HEK293 (cell line): ENCODE measurements around the gene MAGOH.

Experiments used
- CTCF ChIA-PET: fragments of 350-600 bp; formaldehyde crosslinking; extraction: SDS; loops from one replicate; lab custom pipeline; 2021; ENCODE audit warnings: antibody characterized with exemption; lab: Yijun Ruan, JAX
- POLR2A ChIA-PET: fragments of 300-600 bp; formaldehyde crosslinking; extraction: SDS; loops from one replicate; lab custom pipeline; 2020; ENCODE audit warnings: antibody characterized with exemption, inconsistent platforms; lab: Yijun Ruan, JAX
- H3K27ac ChIP-seq: fragments of 200-500 bp; sonication (Bioruptor generic); 2 replicates; pipeline ENCODE4 v1.5.1; 2014; ENCODE audit warnings: low read depth, low read length, control low read depth, inconsistent platforms; ENCODE audit errors: extremely low read depth
- H3K36me3 ChIP-seq, 2 experiments: fragments of 200-500 bp in 1 of 2; sonication (Bioruptor generic) in 1 of 2; 1 replicate in 1 of 2; 2 replicates in 1 of 2; pipeline ENCODE4 v1.5.1; 2014 to 2017; ENCODE audit warnings: inconsistent platforms in 2 of 2, low read length in 2 of 2; ENCODE audit not compliant: control insufficient read depth in 2 of 2, insufficient read depth in 1 of 2
- H3K4me1 ChIP-seq: fragments of 200-500 bp; sonication (Bioruptor generic); 2 replicates; pipeline ENCODE4 v1.5.1; 2014; ENCODE audit warnings: mild to moderate bottlenecking, low read length, inconsistent platforms; ENCODE audit not compliant: control insufficient read depth, insufficient read depth
- H3K4me3 ChIP-seq: 2 replicates; pipeline ENCODE4 v1.5.1; 2011; ENCODE audit warnings: low read depth, mild to moderate bottlenecking, control low read depth, low read length, moderate library complexity
- H3K9me3 ChIP-seq: fragments of 200-500 bp; sonication (Bioruptor generic); 2 replicates; pipeline ENCODE4 v1.5.1; 2014; ENCODE audit warnings: low read depth, low read length, inconsistent platforms; ENCODE audit not compliant: control insufficient read depth, insufficient read depth
- GFI1B ChIP-seq: fragments of 450-650 bp; formaldehyde crosslinking; IDR thresholded peaks from 2 replicates; pipeline ENCODE4 v1.5.1; 2016; ENCODE audit warnings: missing biosample characterization, missing genetic modification characterization
- SCRT1 ChIP-seq: fragments of 450-650 bp; formaldehyde crosslinking; IDR thresholded peaks from 2 replicates; pipeline ENCODE4 v1.5.1; 2016; ENCODE audit warnings: missing biosample characterization, missing genetic modification characterization, borderline replicate concordance
- YY1 ChIP-seq: fragments of 450-650 bp; formaldehyde crosslinking; IDR thresholded peaks from 2 replicates; pipeline ENCODE4 v1.5.1; 2018; ENCODE audit warnings: missing biosample characterization, missing genetic modification characterization
- ZEB2 ChIP-seq: fragments of 450-650 bp; formaldehyde crosslinking; IDR thresholded peaks from 2 replicates; pipeline ENCODE4 v1.5.1; 2016; ENCODE audit warnings: missing biosample characterization, missing genetic modification characterization
- ZNF157 ChIP-seq: fragments of 450-650 bp; formaldehyde crosslinking; IDR thresholded peaks from 2 replicates; pipeline ENCODE4 v1.5.1; 2016; ENCODE audit warnings: missing biosample characterization, missing genetic modification characterization
- ZNF184 ChIP-seq: fragments of 450-650 bp; IDR thresholded peaks from 2 replicates; pipeline ENCODE4 v1.5.1; 2018; ENCODE audit warnings: missing biosample characterization, mild to moderate bottlenecking, missing genetic modification characterization
- ZNF211 ChIP-seq: fragments of 450-650 bp; formaldehyde crosslinking; IDR thresholded peaks from 2 replicates; pipeline ENCODE4 v1.5.1; 2016; ENCODE audit warnings: low read depth, missing biosample characterization, missing genetic modification characterization
- ZNF404 ChIP-seq: fragments of 450-650 bp; formaldehyde crosslinking; IDR thresholded peaks from 2 replicates; pipeline ENCODE4 v1.5.1; 2017; ENCODE audit warnings: missing biosample characterization, missing genetic modification characterization
- ZNF433 ChIP-seq: fragments of 450-650 bp; formaldehyde crosslinking; IDR thresholded peaks from 2 replicates; pipeline ENCODE4 v1.5.1; 2016; ENCODE audit warnings: missing biosample characterization, missing genetic modification characterization, low read depth
- ZNF473 ChIP-seq: fragments of 450-650 bp; formaldehyde crosslinking; IDR thresholded peaks from 2 replicates; pipeline ENCODE4 v1.5.1; 2017; ENCODE audit warnings: missing biosample characterization, missing genetic modification characterization
- ZNF561 ChIP-seq: fragments of 450-650 bp; IDR thresholded peaks from 2 replicates; pipeline ENCODE4 v1.5.1; 2018; ENCODE audit warnings: missing biosample characterization, missing genetic modification characterization, borderline replicate concordance
- ZNF624 ChIP-seq: fragments of 450-650 bp; formaldehyde crosslinking; IDR thresholded peaks from 2 replicates; pipeline ENCODE4 v1.5.1; 2017; ENCODE audit warnings: missing biosample characterization, missing genetic modification characterization
- ZNF626 ChIP-seq: fragments of 450-650 bp; sonication (Bioruptor Pico); formaldehyde crosslinking; IDR thresholded peaks from 2 replicates; pipeline ENCODE4 v1.5.1; 2018; ENCODE audit warnings: missing biosample characterization, missing genetic modification characterization, inconsistent platforms
- ZNF677 ChIP-seq: fragments of 450-650 bp; IDR thresholded peaks from 2 replicates; pipeline ENCODE4 v1.5.0; 2018; ENCODE audit warnings: missing biosample characterization, mild to moderate bottlenecking, missing genetic modification characterization, moderate library complexity
- ZNF747 ChIP-seq: fragments of 450-650 bp; formaldehyde crosslinking; IDR thresholded peaks from 2 replicates; pipeline ENCODE4 v1.5.1; 2016; ENCODE audit warnings: missing biosample characterization, missing genetic modification characterization
- TF ChIP-seq, protein P1 (sequence below): fragments of 450-650 bp; formaldehyde crosslinking; conservative IDR thresholded peaks from 2 replicates; pipeline ENCODE4 v1.5.1; 2016; ENCODE audit warnings: low read depth, missing biosample characterization, missing genetic modification characterization
- TF ChIP-seq, protein P2 (sequence below): fragments of 450-650 bp; formaldehyde crosslinking; IDR thresholded peaks from 2 replicates; pipeline ENCODE4 v1.5.1; 2016; ENCODE audit warnings: missing biosample characterization, missing genetic modification characterization
- TF ChIP-seq, protein P3 (sequence below): fragments of 450-650 bp; formaldehyde crosslinking; IDR thresholded peaks from 2 replicates; pipeline ENCODE4 v1.5.1; 2016; ENCODE audit warnings: missing biosample characterization, missing genetic modification characterization
- TF ChIP-seq, protein P4 (sequence below): fragments of 450-650 bp; formaldehyde crosslinking; IDR thresholded peaks from 2 replicates; pipeline ENCODE4 v1.5.1; 2016; ENCODE audit warnings: missing biosample characterization, missing genetic modification characterization
- TF ChIP-seq, protein P5 (sequence below): fragments of 450-650 bp; formaldehyde crosslinking; IDR thresholded peaks from 2 replicates; pipeline ENCODE4 v1.5.1; 2016; ENCODE audit warnings: missing biosample characterization, missing genetic modification characterization

MAGOH gene

DNA sequence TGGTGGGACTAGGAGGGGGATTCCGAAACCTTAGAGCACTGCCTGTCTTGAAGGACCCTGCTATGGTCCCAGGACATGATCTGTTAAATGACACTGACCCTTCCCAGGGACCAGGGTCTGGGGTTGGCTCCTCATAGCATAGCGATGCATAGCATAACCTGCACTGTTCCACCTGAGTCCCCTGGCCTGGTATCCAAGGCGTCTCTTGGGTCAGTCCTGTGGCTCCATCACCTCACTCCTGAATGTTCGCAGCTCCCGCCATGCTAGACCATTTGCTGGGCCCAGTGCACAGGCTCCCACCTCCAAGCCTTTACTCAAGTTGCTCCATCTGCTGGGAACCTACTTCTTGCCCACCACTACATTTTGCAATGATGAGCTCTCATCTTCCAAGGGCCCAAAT lies 39.0 kb upstream of the MAGOH start (continued):
- TF ChIP-seq, protein P1, sequence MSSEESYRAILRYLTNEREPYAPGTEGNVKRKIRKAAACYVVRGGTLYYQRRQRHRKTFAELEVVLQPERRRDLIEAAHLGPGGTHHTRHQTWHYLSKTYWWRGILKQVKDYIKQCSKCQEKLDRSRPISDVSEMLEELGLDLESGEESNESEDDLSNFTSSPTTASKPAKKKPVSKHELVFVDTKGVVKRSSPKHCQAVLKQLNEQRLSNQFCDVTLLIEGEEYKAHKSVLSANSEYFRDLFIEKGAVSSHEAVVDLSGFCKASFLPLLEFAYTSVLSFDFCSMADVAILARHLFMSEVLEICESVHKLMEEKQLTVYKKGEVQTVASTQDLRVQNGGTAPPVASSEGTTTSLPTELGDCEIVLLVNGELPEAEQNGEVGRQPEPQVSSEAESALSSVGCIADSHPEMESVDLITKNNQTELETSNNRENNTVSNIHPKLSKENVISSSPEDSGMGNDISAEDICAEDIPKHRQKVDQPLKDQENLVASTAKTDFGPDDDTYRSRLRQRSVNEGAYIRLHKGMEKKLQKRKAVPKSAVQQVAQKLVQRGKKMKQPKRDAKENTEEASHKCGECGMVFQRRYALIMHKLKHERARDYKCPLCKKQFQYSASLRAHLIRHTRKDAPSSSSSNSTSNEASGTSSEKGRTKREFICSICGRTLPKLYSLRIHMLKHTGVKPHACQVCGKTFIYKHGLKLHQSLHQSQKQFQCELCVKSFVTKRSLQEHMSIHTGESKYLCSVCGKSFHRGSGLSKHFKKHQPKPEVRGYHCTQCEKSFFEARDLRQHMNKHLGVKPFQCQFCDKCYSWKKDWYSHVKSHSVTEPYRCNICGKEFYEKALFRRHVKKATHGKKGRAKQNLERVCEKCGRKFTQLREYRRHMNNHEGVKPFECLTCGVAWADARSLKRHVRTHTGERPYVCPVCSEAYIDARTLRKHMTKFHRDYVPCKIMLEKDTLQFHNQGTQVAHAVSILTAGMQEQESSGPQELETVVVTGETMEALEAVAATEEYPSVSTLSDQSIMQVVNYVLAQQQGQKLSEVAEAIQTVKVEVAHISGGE: no peak
- TF ChIP-seq GFI1B (tag by site-specific recombination): no peak
- no peak for TF ChIP-seq YY1 (tag by site-specific recombination)

DNA sequence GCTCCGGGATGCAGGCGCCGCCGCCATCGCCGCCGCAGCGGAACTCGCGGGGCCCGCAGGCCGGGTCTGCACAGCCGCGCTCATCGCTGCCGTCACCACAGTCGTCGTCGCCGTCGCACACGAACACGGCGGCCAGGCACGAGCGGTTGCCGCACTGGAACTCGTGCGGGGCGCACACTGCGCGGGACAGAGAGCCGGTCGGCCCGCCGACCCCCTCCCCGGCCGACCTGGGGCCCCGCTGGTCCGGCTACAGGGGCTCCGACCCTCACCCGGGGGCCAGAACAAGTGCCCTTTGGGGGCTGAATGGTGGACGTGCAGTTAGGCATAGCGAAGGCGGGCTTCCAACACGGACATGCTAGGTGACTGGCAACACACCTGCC lies 38.6 kb upstream of the MAGOH start:
- Histone ChIP-seq H3K4me3 (no peak overlapping the region), H3K4me1 (no peaks in the 10 kb centered on the region), H3K9me3 (no peaks in the 10 kb centered on the region), H3K27ac (no peak overlapping the region), H3K36me3 (peaks cover 0 to 8% of the 10 kb centered on the region in 2 experiments; a peak in 1 of 3 replicates)
- CTCF ChIA-PET: interaction anchor here (1.1 to 4.7 kb wide), 9 partner anchors 9 to 128 kb away, joined by 3 to 172 read pairs (median 4); no protein-coding TSS in a partner anchor
- POLR2A ChIA-PET: no interaction called here
- TF ChIP-seq SCRT1 (tag by site-specific recombination) (no peak), ZNF433 (tag by site-specific recombination) (no peak), ZNF624 (tag by site-specific recombination) (no peak), ZNF404 (tag by site-specific recombination) (no peak), ZNF211 (tag by site-specific recombination) (no peak), GFI1B (tag by site-specific recombination) (no peak), ZNF157 (no peak), ZEB2 (tag by site-specific recombination) (no peak), ZNF561 (tag by site-specific recombination) (no peak), ZNF747 (tag by site-specific recombination) (no peak)
- TF ChIP-seq, protein P2, sequence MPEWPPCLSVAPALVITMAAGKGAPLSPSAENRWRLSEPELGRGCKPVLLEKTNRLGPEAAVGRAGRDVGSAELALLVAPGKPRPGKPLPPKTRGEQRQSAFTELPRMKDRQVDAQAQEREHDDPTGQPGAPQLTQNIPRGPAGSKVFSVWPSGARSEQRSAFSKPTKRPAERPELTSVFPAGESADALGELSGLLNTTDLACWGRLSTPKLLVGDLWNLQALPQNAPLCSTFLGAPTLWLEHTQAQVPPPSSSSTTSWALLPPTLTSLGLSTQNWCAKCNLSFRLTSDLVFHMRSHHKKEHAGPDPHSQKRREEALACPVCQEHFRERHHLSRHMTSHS (tag by site-specific recombination): no peak
- TF ChIP-seq, protein P3, sequence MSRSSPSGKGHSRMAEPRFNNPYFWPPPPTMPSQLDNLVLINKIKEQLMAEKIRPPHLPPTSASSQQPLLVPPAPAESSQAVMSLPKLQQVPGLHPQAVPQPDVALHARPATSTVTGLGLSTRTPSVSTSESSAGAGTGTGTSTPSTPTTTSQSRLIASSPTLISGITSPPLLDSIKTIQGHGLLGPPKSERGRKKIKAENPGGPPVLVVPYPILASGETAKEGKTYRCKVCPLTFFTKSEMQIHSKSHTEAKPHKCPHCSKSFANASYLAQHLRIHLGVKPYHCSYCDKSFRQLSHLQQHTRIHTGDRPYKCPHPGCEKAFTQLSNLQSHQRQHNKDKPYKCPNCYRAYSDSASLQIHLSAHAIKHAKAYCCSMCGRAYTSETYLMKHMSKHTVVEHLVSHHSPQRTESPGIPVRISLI (tag by site-specific recombination): no peak

DNA sequence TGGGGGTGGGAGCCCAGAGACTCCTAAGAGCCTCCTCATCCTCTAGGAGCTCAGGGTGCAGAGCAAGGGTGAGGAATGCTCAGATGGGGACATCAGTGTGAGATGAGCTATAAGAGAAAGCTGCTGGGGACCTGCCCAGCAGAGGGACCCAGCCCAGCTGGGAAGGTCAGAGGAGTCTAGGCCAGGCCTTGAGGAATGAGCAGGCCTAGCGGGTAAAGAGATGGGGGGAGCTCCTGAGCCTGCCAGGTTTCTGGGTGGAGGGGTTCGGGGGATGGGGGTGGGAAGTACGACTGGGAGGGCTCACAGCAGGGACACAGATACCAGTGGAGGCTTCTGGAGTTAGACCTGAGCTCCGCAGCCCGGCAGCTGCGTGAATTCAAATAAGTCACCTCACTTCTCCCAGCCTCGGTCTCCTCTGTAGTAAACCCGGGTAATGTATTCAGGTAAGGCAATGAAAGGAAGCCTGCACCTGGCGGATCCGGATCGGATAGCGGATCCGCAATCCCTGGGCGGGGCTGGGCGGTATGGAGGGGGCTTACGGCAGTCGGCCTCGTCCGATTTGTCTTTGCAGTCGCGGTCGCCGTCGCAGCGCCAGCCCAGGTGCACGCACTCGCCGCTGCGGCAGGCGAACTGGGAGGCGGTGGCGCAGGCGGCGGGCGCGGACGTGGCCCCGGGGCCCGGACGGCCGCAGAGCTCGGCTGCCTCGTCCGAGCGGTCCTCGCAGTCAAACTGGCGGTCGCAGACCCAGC lies 38.0 kb upstream of the MAGOH start:
- H3K27ac ChIP-seq: no peak overlapping the region
- no peaks in the 10 kb centered on the region for H3K4me1 ChIP-seq
- ChIA-PET CTCF (interaction anchor here (0.6 to 3.4 kb wide), 3 partner anchors 19 to 119 kb away, joined by 3 to 15 read pairs (median 4); no protein-coding TSS in a partner anchor), POLR2A (interaction anchor here (0.6 kb wide), 1 partner anchor 38 kb away, joined by 3 read pairs; no protein-coding TSS in a partner anchor)
- no peaks in the 10 kb centered on the region for H3K9me3 ChIP-seq
- TF ChIP-seq, protein P4, sequence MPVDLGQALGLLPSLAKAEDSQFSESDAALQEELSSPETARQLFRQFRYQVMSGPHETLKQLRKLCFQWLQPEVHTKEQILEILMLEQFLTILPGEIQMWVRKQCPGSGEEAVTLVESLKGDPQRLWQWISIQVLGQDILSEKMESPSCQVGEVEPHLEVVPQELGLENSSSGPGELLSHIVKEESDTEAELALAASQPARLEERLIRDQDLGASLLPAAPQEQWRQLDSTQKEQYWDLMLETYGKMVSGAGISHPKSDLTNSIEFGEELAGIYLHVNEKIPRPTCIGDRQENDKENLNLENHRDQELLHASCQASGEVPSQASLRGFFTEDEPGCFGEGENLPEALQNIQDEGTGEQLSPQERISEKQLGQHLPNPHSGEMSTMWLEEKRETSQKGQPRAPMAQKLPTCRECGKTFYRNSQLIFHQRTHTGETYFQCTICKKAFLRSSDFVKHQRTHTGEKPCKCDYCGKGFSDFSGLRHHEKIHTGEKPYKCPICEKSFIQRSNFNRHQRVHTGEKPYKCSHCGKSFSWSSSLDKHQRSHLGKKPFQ (tag by site-specific recombination): no peak
- TF ChIP-seq ZNF677 (tag by site-specific recombination) (no peak), YY1 (tag by site-specific recombination) (no peak), ZNF184 (tag by site-specific recombination) (no peak), ZNF473 (tag by site-specific recombination) (no peak), ZNF626 (tag by site-specific recombination) (no peak)
- TF ChIP-seq, protein P5, sequence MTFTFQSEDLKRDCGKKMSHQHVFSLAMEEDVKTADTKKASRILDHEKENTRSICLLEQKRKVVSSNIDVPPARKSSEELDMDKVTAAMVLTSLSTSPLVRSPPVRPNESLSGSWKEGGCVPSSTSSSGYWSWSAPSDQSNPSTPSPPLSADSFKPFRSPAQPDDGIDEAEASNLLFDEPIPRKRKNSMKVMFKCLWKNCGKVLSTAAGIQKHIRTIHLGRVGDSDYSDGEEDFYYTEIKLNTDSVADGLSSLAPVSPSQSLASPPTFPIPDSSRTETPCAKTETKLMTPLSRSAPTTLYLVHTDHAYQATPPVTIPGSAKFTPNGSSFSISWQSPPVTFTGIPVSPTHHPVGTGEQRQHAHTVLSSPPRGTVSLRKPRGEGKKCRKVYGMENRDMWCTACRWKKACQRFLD (tag by site-specific recombination): no peak
- H3K36me3 ChIP-seq: peaks cover 0 to 8% of the 10 kb centered on the region in 2 experiments; a peak in 1 of 3 replicates
- H3K4me3 ChIP-seq: no peak overlapping the region
